HepG2 (cell line): Measurements from ENCODE around the gene UBE2R2. TPM values are rescaled to one million over a fixed set of nuclear protein-coding genes. Genes with fewer than 3 reads are reported as not detected.

Source experiments
- DDIT3 ChIP-seq: sonication (generic); formaldehyde crosslinking; IDR thresholded peaks from 2 replicates; pipeline ENCODE4 v1.4.0; 2020; ENCODE audit warnings: mild to moderate bottlenecking, missing genetic modification reagents
- DMAP1 ChIP-seq: IDR thresholded peaks from 2 replicates; pipeline ENCODE4 v1.6.1; 2016
- HNF4A ChIP-seq: sonication (generic); formaldehyde crosslinking; IDR thresholded peaks from 2 replicates; pipeline ENCODE4 v1.4.0; 2020; ENCODE audit warnings: missing genetic modification reagents
- NR2F6 ChIP-seq, 2 experiments: IDR thresholded peaks; 2 replicates each; pipeline ENCODE4 v1.6.1; 2016; ENCODE audit warnings: antibody characterized with exemption in 1 of 2, mild to moderate bottlenecking in 1 of 2
- ZBTB40 ChIP-seq, 2 experiments: fragments of 450-650 bp in 1 of 2; sonication (generic) in 1 of 2; formaldehyde crosslinking in 1 of 2; IDR thresholded peaks; 2 replicates each; pipeline versions ENCODE4 v1.6.1 to v1.8.0; 2016 to 2022; ENCODE audit warnings: antibody characterized with exemption in 1 of 2, mild to moderate bottlenecking in 1 of 2, missing genetic modification reagents in 1 of 2
- ZKSCAN8 ChIP-seq: IDR thresholded peaks from 2 replicates; pipeline ENCODE4 v1.6.1; 2016; ENCODE audit warnings: borderline replicate concordance, missing genetic modification reagents, missing compliant biosample characterization
- ZNF24 ChIP-seq: fragments of 450-650 bp; IDR thresholded peaks from 2 replicates; pipeline ENCODE4 v1.6.1; 2017; ENCODE audit warnings: antibody characterized with exemption, mild to moderate bottlenecking
- ZNF816 ChIP-seq: sonication (generic); formaldehyde crosslinking; IDR thresholded peaks from 2 replicates; pipeline ENCODE4 v1.8.0; 2022; ENCODE audit warnings: missing genetic modification reagents, mild to moderate bottlenecking, borderline replicate concordance
- ZSCAN12 ChIP-seq: sonication (generic); formaldehyde crosslinking; IDR thresholded peaks from 2 replicates; pipeline ENCODE4 v1.9.0; 2021; ENCODE audit warnings: mild to moderate bottlenecking, missing genetic modification reagents
- polyA plus RNA-seq, 8 experiments: library from polyadenylated mRNA; depleted of rRNA in 3 of 8; stranded (reverse) in 7 of 8; unstranded in 1 of 8; fragments of >200 nt; fragmentation: Illumina TruSeq in 4 of 8; extraction: Trizol in 4 of 8; gene quantifications; 2 replicates each; pipeline versions ENCODE4 v1.2.1 to v1.2.3, GENCODE V29; 2011 to 2016; ENCODE audit warnings: low read depth in 4 of 8, missing spikeins in 1 of 8, mixed read lengths in 1 of 8; ENCODE audit not compliant: insufficient read depth in 1 of 8
- total RNA-seq, 5 experiments: library from RNA; depleted of rRNA; stranded (reverse); fragments of >200 nt; fragmentation: Illumina TruSeq; extraction: Trizol; gene quantifications; 2 replicates each; pipeline ENCODE4 v1.2.3, GENCODE V29; 2016; ENCODE audit warnings: low read depth in 1 of 5
- TF ChIP-seq, protein P1 (sequence below): sonication (generic); formaldehyde crosslinking; IDR thresholded peaks from 2 replicates; pipeline ENCODE4 v1.4.0; 2020; ENCODE audit warnings: missing genetic modification reagents, borderline replicate concordance
- TF ChIP-seq, protein P2 (sequence below): fragments of 450-650 bp; IDR thresholded peaks from 2 replicates; pipeline ENCODE4 v1.6.1; 2017

UBE2R2 gene
- total and polyA plus RNA-seq, 2 of the 13 experiments (the other 11 are each of a cell fraction or from before 2014, with no cell fraction given): 14.8 to 20.9 TPM

GRCh38 chr9:33818167-33818846 lies 1.3 kb downstream of the UBE2R2 start (continued):
- TF ChIP-seq ZBTB40 (IDR thresholded peaks at IDR 0.05) (no peak), ZBTB40 (CRISPR knock-in tag; IDR thresholded peaks at IDR 0.05) (0 out of 2 replicates have a peak, but pooled peaks have one; percentile 1), DDIT3 (CRISPR knock-in tag) (no peak), ZSCAN12 (CRISPR knock-in tag) (no peak), ZNF816 (CRISPR knock-in tag) (no peak), ZKSCAN8 (CRISPR knock-in tag) (no peak), NR2F6 (IDR thresholded peaks at IDR 0.05) (no peak), NR2F6 (CRISPR knock-in tag; IDR thresholded peaks at IDR 0.05) (no peak), HNF4A (CRISPR knock-in tag) (no peak; the same call in none of the 2 replicates), ZNF24 (no peak), DMAP1 (0 out of 2 replicates have a peak, but pooled peaks have one; percentile 8)
- TF ChIP-seq, protein P1, sequence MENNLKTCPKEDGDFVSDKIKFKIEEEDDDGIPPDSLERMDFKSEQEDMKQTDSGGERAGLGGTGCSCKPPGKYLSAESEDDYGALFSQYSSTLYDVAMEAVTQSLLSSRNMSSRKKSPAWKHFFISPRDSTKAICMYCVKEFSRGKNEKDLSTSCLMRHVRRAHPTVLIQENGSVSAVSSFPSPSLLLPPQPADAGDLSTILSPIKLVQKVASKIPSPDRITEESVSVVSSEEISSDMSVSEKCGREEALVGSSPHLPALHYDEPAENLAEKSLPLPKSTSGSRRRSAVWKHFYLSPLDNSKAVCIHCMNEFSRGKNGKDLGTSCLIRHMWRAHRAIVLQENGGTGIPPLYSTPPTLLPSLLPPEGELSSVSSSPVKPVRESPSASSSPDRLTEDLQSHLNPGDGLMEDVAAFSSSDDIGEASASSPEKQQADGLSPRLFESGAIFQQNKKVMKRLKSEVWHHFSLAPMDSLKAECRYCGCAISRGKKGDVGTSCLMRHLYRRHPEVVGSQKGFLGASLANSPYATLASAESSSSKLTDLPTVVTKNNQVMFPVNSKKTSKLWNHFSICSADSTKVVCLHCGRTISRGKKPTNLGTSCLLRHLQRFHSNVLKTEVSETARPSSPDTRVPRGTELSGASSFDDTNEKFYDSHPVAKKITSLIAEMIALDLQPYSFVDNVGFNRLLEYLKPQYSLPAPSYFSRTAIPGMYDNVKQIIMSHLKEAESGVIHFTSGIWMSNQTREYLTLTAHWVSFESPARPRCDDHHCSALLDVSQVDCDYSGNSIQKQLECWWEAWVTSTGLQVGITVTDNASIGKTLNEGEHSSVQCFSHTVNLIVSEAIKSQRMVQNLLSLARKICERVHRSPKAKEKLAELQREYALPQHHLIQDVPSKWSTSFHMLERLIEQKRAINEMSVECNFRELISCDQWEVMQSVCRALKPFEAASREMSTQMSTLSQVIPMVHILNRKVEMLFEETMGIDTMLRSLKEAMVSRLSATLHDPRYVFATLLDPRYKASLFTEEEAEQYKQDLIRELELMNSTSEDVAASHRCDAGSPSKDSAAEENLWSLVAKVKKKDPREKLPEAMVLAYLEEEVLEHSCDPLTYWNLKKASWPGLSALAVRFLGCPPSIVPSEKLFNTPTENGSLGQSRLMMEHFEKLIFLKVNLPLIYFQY: no peak
- TF ChIP-seq, protein P2, sequence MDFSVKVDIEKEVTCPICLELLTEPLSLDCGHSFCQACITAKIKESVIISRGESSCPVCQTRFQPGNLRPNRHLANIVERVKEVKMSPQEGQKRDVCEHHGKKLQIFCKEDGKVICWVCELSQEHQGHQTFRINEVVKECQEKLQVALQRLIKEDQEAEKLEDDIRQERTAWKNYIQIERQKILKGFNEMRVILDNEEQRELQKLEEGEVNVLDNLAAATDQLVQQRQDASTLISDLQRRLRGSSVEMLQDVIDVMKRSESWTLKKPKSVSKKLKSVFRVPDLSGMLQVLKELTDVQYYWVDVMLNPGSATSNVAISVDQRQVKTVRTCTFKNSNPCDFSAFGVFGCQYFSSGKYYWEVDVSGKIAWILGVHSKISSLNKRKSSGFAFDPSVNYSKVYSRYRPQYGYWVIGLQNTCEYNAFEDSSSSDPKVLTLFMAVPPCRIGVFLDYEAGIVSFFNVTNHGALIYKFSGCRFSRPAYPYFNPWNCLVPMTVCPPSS: no peak
